RWPE1 (cell line): ENCODE data around the gene SYTL4.

ENCODE experiments used
- CTCF ChIA-PET: fragments of 350-600 bp; sonication (Branson Sonifier 250); formaldehyde crosslinking; extraction: SDS; loops from one replicate; lab custom pipeline; 2021; lab: Yijun Ruan, JAX
- POLR2A ChIA-PET: fragments of 400-600 bp; formaldehyde crosslinking; extraction: SDS; loops from one replicate; lab custom pipeline; 2020; ENCODE audit warnings: antibody characterized with exemption; ENCODE audit not compliant: low non-redundant PET; lab: Yijun Ruan, JAX
- DNase-seq: peaks from one replicate; pipeline ENCODE4 v3.0.0; 2012; ENCODE audit warnings: low spot score
- H3K27ac ChIP-seq: fragments of 450-650 bp; 2 replicates; pipeline ENCODE4 v1.5.1; 2017
- CTCF ChIP-seq: fragments of 450-650 bp; conservative IDR thresholded peaks from 2 replicates; pipeline ENCODE4 v1.5.1; 2017; ENCODE audit warnings: low read depth, mild to moderate bottlenecking

SYTL4 gene

GRCh38 chrX:100636321-100636991 lies 95.5 kb downstream of the SYTL4 start, which contains the start of gene TSPAN6:
Gene TSPAN6 (minus strand): TSS chrX:100636806. CDS start chrX:100636694, 112 bp downstream.
- peak; percentile 42 for TF ChIP-seq CTCF
- DNase-seq = peak; percentile 79
- peak within 1 kb of the TSS; percentile 30; the same call in 1 of the 2 replicates for H3K27ac ChIP-seq
- ChIA-PET POLR2A (interaction anchor here (0.6 kb wide), 1 partner anchor 48 kb away, joined by 9 read pairs; no protein-coding TSS in a partner anchor), CTCF (interaction anchor here (0.6 to 1.6 kb wide), 12 partner anchors 9 to 183 kb away, joined by 3 to 6 read pairs (median 3); partner anchors contain the start of gene TNMD)

- H3K27ac ChIP-seq = peak overlapping the region; percentile 30; the same call in 1 of the 2 replicates
- POLR2A ChIA-PET = no interaction called here
- DNase-seq = no peak
- no peak for TF ChIP-seq CTCF
- CTCF ChIA-PET = interaction anchor here (0.6 to 1.6 kb wide), 6 partner anchors 8 to 37 kb away, joined by 3 to 5 read pairs (median 3); no protein-coding TSS in a partner anchor
These were observed 96.0 kb downstream of the SYTL4 start for GRCh38 chrX:100635989-100636320.

GRCh38 chrX:100635040-100635439 lies 96.9 kb downstream of the SYTL4 start:
- ChIA-PET CTCF (no interaction called here), POLR2A (no interaction called here)
- DNase-seq = no peak
- no peak for TF ChIP-seq CTCF
- H3K27ac ChIP-seq = no peak overlapping the region

GRCh38 chrX:100625985-100626491 lies 105.9 kb downstream of the SYTL4 start:
- no peak overlapping the region for H3K27ac ChIP-seq
- CTCF ChIA-PET = interaction anchor here (0.7 kb wide), 1 partner anchor 149 kb away, joined by 3 read pairs; no protein-coding TSS in a partner anchor
- POLR2A ChIA-PET = no interaction called here
- no peak for DNase-seq
- no peak for TF ChIP-seq CTCF
